Lung (tissue), 12 donors: ENCODE data around the gene DRD1. TPM values are rescaled to one million over a fixed set of nuclear protein-coding genes. Genes with fewer than 3 reads are reported as not detected.

ENCODE experiments used
- ATAC-seq: fragments of 200-7000 bp; cut with Tn5 transposase; one replicate; pipeline ENCODE4 v1.9.1; 2020; ENCODE audit warnings: moderate number of reproducible peaks; ENCODE audit not compliant: insufficient read depth, low FRiP score
- DNase-seq, 3 donors: peaks; one replicate each; pipeline ENCODE4 v3.0.0-alpha.2; 2013 to 2017
- H3K27ac ChIP-seq, 2 donors: one replicate each; pipeline ENCODE4 v1.5.1; 2013; ENCODE audit warnings: mild to moderate bottlenecking in 2 of 2, moderate library complexity in 2 of 2, control low read depth in 1 of 2, inconsistent platforms in 1 of 2, low read depth in 1 of 2, low read length in 1 of 2
- H3K27me3 ChIP-seq, 3 donors: one replicate each; pipeline ENCODE4 v1.5.1; 2013; ENCODE audit warnings: low read length in 2 of 3; ENCODE audit not compliant: control insufficient read depth in 3 of 3, insufficient read depth in 3 of 3
- H3K36me3 ChIP-seq, 4 donors: one replicate each; pipeline ENCODE4 v1.5.1; 2013; ENCODE audit warnings: low read length in 4 of 4, mild to moderate bottlenecking in 1 of 4, moderate library complexity in 1 of 4; ENCODE audit not compliant: control insufficient read depth in 4 of 4, insufficient read depth in 4 of 4
- H3K4me1 ChIP-seq, 5 donors: one replicate each; pipeline ENCODE4 v1.5.1; 2013; ENCODE audit warnings: low read length in 5 of 5, mild to moderate bottlenecking in 2 of 5, moderate library complexity in 1 of 5; ENCODE audit not compliant: control insufficient read depth in 5 of 5, insufficient read depth in 5 of 5
- H3K4me3 ChIP-seq: one replicate; pipeline ENCODE4 v1.5.1; 2013; ENCODE audit warnings: mild to moderate bottlenecking, control low read depth, moderate library complexity
- H3K9ac ChIP-seq, 2 donors: one replicate each; pipeline ENCODE4 v1.5.1; 2013; ENCODE audit warnings: low read length in 2 of 2, control low read depth in 1 of 2; ENCODE audit not compliant: insufficient read depth in 1 of 2
- H3K9me3 ChIP-seq, 4 donors: one replicate each; pipeline ENCODE4 v1.5.1; 2013; ENCODE audit warnings: low read length in 3 of 4, mild to moderate bottlenecking in 1 of 4, moderate library complexity in 1 of 4; ENCODE audit not compliant: control insufficient read depth in 4 of 4, insufficient read depth in 3 of 4
- CTCF ChIP-seq: IDR thresholded peaks from 2 replicates; pipeline ENCODE4 v1.5.1; 2012; ENCODE audit warnings: mild to moderate bottlenecking; ENCODE audit errors: control extremely low read depth, extremely low read depth
- WGBS, 2 donors: extraction: QIAGEN DNeasy Blood & Tissue Kit; methylation state at CpG; one replicate each; pipeline ENCODE4 v1.1.7; 2013; 5-methylcytosine and 5-hydroxymethylcytosine counted together
- polyA plus RNA-seq, 2 donors: library from polyadenylated mRNA; stranded (reverse); fragments of 200-250 nt; gene quantifications; one replicate each; pipeline ENCODE4 v1.2.1, GENCODE V29; 2013
- total RNA-seq, 2 donors: library from RNA; depleted of rRNA in 1 of 2; stranded (reverse); fragments of >200 nt in 1 of 2; gene quantifications; one replicate each; pipeline ENCODE4 v1.2.1, GENCODE V29; 2014 to 2021
- donor health status: control.
- donor health status: control.
- donor health status: Bipolar disorder and iron deficiency.
- donor health status: healthy.
- donor health status: DM: yes; HTN: yes; CAD: no.

Gene DRD1
- total and polyA plus RNA-seq, 4 donors: 0.12 to 1.5 (median 0.53) TPM

DNA sequence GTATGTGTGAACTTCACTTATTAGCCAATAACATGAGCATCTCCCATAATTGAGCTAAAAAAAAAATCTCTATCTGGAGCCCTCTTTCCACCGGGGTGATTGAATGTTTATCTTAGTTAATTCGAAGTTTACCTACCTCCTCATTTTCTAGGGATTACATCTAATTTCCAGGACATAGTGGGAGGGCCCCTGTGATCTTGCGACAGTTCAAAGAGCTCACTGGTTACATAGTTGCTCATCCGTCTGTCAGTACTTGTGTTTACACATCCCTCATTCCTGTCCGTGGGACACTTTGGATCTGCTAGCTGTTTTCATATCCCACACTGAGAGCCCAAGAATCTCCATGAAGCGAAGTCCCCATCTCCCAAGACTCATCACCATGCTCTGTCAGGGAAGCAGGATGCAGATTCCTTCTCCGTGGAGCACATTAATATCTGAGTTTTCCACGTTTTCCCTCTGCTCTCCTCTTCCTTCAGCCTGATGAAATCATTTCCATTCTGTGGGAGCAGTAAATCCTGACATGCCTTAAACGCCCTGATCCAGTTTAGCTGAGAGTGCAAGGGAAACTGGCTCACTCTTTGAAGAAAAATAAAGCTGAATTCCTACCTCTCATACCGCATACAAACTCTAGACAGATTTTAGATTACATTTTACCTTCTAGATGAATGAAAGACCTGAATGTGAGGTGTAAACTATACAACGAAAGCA lies 24.2 kb upstream of the DRD1 start:
- DNase-seq (no peak), ATAC-seq (no peak)
- Histone ChIP-seq H3K27me3 (no peaks in the 10 kb centered on the region), H3K9me3 (peaks cover 0 to 2% (median 0%) of the 10 kb centered on the region in 4 donors), H3K9ac (no peak overlapping the region), H3K27ac (no peak overlapping the region), H3K4me1 (peaks cover 0 to 22% (median 0%) of the 10 kb centered on the region in 5 donors), H3K36me3 (no peaks in the 10 kb centered on the region), H3K4me3 (no peak overlapping the region)
- TF ChIP-seq CTCF: no peak
- WGBS, 2 donors: 46 to 62% methylated on average over 11 of the region's 11 CpGs

GRCh38 chr5:175466700-175467318 lies 22.8 kb upstream of the DRD1 start:
- Histone ChIP-seq H3K27ac (no peak overlapping the region), H3K36me3 (no peaks in the 10 kb centered on the region), H3K9ac (no peak overlapping the region), H3K4me3 (no peak overlapping the region), H3K27me3 (no peaks in the 10 kb centered on the region), H3K4me1 (peaks cover 0 to 22% (median 0%) of the 10 kb centered on the region in 5 donors), H3K9me3 (no peaks in the 10 kb centered on the region)
- DNase-seq (peak; percentile 67 to 90 (median 73)), ATAC-seq (no peak)
- 53 to 58% methylated on average over 5 of the region's 5 CpGs for WGBS, 2 donors
- no peak for TF ChIP-seq CTCF

- DNase-seq: no peak
- Histone ChIP-seq H3K9me3 (no peaks in the 10 kb centered on the region), H3K27ac (no peak overlapping the region), H3K36me3 (no peaks in the 10 kb centered on the region), H3K4me1 (peaks cover 0 to 15% (median 0%) of the 10 kb centered on the region in 5 donors), H3K27me3 (no peaks in the 10 kb centered on the region), H3K9ac (no peak overlapping the region), H3K4me3 (no peak overlapping the region)
- 24 to 43% methylated on average over 3 of the region's 3 CpGs for WGBS, 2 donors
- TF ChIP-seq CTCF: no peak
- ATAC-seq: no peak
Measured at GRCh38 chr5:175465282-175465681, 21.3 kb upstream of the DRD1 start.

DNA sequence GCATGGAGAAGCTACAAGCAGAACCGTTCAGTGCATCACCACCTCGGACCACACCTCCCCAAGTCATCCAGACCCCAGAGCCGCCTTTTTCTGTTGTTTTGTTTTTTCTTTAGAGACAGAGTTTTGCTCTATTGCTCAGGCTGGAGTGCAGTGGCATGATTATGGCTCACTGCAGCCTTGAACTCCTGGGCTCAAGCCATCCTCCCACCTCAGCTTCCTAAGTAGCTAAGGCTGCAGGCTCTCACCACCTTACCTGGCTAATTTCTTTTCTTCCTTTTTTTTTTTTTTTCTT lies 20.9 kb upstream of the DRD1 start:
- ATAC-seq: no peak
- Histone ChIP-seq H3K9me3 (no peaks in the 10 kb centered on the region), H3K9ac (no peak overlapping the region), H3K4me3 (no peak overlapping the region), H3K4me1 (peaks cover 0 to 12% (median 0%) of the 10 kb centered on the region in 5 donors), H3K27me3 (no peaks in the 10 kb centered on the region), H3K36me3 (no peaks in the 10 kb centered on the region), H3K27ac (no peak overlapping the region)
- DNase-seq: no peak
- TF ChIP-seq CTCF: no peak
- 0 to 7% methylated on average over 3 of the region's 3 CpGs for WGBS, 2 donors
